ENCODE data around the gene ARV1.

GRCh38 chr1:231041719-231042261 is 62.9 kb downstream of the ARV1 start:
- TF ChIP-seq CTCF (IDR thresholded peaks at IDR 0.05; ENCODE audit: low read depth, low read length) (no peak), EZH2phosphoT487 (IDR thresholded peaks at IDR 0.05; ENCODE audit: low read depth) (no peak)

Data from OCI-LY3 (cell line).